AG09309 (cell line): ENCODE data around the gene DELE1.

Experiments
- DNase-seq: peaks from one replicate; pipeline ENCODE4 v3.0.0-alpha.2; 2010; ENCODE audit warnings: low read depth
- H3K4me3 ChIP-seq: 2 replicates; pipeline ENCODE4 v1.5.1; 2011; ENCODE audit warnings: mild to moderate bottlenecking, low read depth, low read length, moderate library complexity; ENCODE audit not compliant: control insufficient read depth
- TF ChIP-seq, protein P1 (sequence below): IDR thresholded peaks from 2 replicates; pipeline ENCODE4 v1.5.1; 2011; ENCODE audit warnings: mild to moderate bottlenecking, low read depth, low read length, inconsistent platforms; ENCODE audit not compliant: insufficient read depth, control insufficient read depth; ENCODE audit errors: missing control alignments

Gene DELE1

DNA sequence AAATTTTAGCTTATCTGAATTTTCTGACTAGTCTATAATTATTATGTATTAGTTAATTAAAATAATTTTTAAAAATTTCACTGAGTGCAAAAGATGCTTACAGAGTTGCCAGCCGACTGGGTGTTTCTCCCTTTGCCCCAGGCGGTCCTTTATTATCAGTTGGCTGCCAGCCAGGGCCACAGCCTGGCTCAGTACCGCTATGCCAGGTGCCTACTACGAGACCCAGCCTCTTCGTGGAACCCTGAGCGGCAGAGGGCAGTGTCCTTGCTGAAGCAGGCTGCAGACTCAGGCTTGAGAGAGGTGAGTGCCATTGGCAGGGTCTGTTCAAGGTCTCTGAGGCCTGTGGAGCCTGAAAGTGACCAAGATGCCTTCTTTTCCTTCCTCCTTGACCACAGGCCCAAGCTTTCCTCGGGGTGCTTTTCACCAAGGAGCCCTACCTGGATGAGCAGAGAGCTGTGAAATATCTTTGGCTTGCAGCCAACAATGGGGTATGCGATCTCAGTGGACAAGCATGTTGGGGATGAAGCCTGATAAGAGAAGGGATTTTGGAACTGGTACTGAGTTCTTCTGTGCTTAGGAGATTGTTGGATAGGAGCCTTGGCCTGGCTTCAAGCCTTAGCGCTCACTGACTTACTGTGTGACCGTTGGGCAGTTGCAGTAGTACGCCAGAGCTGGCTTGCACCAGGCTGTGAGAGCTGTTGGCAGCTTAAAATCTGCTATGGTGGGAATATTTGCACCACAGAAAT is 10.6 kb downstream of the DELE1 start:
- TF ChIP-seq, protein P1, sequence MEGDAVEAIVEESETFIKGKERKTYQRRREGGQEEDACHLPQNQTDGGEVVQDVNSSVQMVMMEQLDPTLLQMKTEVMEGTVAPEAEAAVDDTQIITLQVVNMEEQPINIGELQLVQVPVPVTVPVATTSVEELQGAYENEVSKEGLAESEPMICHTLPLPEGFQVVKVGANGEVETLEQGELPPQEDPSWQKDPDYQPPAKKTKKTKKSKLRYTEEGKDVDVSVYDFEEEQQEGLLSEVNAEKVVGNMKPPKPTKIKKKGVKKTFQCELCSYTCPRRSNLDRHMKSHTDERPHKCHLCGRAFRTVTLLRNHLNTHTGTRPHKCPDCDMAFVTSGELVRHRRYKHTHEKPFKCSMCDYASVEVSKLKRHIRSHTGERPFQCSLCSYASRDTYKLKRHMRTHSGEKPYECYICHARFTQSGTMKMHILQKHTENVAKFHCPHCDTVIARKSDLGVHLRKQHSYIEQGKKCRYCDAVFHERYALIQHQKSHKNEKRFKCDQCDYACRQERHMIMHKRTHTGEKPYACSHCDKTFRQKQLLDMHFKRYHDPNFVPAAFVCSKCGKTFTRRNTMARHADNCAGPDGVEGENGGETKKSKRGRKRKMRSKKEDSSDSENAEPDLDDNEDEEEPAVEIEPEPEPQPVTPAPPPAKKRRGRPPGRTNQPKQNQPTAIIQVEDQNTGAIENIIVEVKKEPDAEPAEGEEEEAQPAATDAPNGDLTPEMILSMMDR: no peak
- DNase-seq: no peak
- H3K4me3 ChIP-seq: no peak overlapping the region

DNA sequence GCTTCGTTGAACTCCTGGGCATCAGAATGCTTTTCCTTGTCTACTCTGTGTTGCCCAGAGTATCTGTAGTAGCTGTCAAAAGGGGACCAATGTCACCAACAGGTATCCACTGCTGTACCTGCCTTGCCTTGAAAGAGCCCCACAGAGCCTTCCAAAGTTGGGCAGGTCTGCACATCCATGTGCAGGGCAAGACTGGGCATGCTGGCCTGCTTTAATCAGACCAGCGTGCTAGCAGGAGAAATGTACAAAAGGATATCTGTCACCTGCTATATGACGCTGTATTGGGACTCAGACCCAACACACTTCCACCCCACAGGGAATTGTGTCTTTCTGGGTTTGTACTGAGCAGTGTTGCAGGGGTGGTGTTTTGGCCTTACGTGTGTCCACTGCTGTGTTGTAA is 11.9 kb downstream of the DELE1 start:
- TF ChIP-seq, protein P1: no peak
- no peak for DNase-seq

DNA sequence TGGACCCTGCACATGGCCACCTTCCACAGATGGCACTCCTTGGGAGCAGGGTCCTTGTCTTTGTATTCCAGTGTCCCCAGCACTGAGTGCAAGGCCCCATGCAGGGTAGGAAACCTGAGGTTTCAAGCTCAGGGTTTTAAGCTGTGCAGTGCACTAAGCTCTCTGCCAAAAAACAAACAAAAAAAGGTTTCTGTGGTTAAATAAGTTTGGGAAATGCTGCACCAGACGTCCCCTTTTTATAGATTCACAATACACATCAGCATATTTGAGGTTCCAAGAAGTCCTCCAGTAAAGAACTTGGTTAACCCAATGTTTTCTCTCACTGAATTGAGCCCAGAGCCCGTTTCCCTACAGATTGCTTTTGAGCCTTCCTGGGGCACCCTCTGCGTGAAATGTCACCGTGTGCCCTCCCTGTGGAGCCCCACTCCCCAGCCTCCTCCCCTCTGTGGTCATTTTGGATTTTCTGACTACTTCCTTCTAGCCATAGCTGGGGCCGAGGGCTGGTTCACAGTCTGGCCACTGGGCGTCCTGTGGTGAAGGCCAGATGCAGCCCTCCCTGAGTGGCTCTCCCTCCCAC is 17.1 kb downstream of the DELE1 start:
- no peak overlapping the region for H3K4me3 ChIP-seq
- TF ChIP-seq, protein P1: peak; percentile 38
- peak; percentile 50 for DNase-seq

More for the DNA sequence above, 11.9 kb downstream of the DELE1 start:
- no peak overlapping the region for H3K4me3 ChIP-seq

DNA sequence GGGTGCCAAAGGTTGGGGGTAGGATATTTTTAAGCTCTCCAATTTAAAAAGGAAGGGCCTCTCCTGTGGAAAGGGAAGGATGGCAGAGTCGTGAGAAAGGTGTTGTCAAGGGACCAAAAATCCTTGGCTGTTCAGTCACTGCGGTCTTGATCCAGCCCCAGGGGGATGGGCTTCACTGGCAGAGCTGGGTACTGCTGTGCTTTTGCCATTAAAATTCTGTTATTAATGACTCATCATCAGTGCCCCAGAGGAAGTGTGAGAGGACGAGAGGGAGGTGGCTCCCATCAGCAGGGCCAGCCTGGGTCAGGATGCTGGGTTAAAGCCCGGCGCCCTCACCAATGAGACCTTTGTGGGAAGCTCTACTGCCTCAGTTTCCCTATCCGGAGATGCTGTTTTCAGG is 17.6 kb downstream of the DELE1 start:
- DNase-seq: peak; percentile 13
- TF ChIP-seq, protein P1: no peak
- H3K4me3 ChIP-seq: no peak overlapping the region

DNA sequence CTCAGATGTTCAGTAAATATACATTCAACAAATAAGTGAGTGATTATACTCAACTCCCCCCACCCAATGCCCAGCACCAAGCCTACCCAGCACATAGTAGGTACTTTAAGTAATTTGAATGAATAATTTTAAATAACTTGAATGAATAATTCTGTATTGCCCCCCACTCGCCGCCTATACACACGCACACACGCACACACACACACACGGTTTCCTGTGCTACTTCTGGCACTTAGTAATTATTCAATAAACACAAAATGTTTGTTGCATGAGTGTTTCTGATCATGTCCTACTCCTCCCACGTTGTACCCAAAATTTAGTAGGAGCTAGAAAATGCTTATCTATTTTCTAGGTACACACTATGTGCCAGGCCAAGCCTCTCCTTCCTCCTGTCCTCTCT is 18.1 kb downstream of the DELE1 start:
- no peak for DNase-seq
- H3K4me3 ChIP-seq: no peak overlapping the region
- TF ChIP-seq, protein P1: no peak

DNA sequence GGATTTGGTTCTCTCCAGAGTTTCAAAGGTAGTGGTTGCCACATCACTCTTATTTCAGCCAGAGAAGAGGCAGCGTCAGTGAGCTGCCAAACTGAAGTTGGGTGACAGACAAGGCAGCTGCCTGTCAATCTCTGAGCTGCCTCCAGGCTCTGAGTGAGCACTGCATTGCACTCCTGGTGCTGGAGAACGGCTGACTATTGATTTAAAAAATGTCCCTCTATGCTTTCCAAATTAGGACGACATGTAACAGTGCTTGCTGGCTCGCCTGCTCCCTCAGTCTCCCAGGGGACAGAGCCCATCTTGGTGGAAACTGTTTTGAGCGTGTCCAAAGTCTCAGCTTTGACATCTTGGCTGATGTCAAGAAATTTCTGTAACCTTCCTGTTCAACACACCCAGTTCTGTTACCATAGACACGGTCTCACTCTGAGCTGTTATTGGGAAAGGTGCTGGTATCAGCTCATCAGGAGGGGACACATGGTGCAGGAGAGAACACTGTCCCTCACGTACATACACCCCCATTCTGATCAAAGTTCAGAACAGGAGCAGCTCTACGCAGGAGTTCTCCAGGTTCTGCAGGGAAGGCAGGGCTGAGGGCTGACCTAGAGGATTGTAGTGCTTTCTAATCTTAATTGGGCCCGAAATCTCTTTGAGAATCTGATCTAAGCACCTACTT is 18.6 kb downstream of the DELE1 start:
- TF ChIP-seq, protein P1: no peak
- no peak for DNase-seq
- H3K4me3 ChIP-seq: no peak overlapping the region
